ES-I3 (cell line): ENCODE data around the gene TRAF5.
"Not testable (repeated sequence)": the region's sequence is repeated elsewhere in the genome, so short reads cannot be mapped to it uniquely, and the experiment has no call there.

Source experiments
- H3K36me3 ChIP-seq: 2 replicates; pipeline ENCODE4 v1.6.1; 2013; ENCODE audit warnings: mild to moderate bottlenecking, low read length, control low read depth, moderate library complexity; ENCODE audit not compliant: insufficient read depth
- H3K4me1 ChIP-seq: 2 replicates; pipeline ENCODE4 v1.6.1; 2013; ENCODE audit warnings: mild to moderate bottlenecking, control low read depth, low read length; ENCODE audit not compliant: insufficient read depth
- H3K9ac ChIP-seq: 2 replicates; pipeline ENCODE4 v1.6.1; 2013; ENCODE audit warnings: low read depth, mild to moderate bottlenecking, low read length, moderate library complexity
- H3K9me3 ChIP-seq: 2 replicates; pipeline ENCODE4 v1.6.1; 2013; ENCODE audit warnings: mild to moderate bottlenecking, low read length, moderate library complexity; ENCODE audit not compliant: control insufficient read depth, insufficient read depth

TRAF5 gene

DNA sequence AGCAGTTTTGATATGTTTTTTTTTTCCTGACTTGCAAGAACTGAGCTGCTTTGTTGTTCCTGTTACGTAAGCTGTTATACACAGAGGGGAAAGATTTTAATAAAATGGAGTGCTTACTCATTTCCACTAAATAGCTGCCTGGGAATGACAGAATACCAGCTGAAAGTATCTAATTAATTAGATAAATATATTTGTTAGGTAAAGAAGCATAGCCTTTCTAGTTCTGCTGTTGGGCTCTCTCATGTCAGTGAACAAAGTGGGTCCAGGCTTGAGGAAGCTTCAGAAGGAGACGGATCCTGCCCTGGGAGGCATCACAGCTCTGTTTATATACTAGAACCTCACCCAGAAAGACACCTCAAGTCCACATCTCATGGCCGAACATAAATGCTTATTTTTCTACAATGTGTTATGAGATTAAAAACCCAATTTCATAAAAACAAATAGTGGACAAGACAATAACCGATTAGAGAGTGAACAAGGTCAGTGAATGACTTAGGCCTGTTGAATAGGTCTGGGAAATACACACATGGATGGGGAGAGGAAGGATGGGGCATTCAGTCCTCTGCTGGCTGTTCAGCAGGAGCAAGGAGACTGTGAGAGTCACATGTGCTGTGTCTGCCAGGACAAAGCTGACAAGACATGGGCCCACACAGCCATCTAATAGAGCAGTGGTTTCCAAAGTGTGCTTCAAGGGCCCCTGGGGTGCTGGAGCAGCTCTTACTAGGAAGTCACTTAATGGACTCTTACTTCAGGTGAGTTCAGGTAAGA is 20.6 kb downstream of the TRAF5 start:
- no peak overlapping the region for H3K9ac ChIP-seq

DNA sequence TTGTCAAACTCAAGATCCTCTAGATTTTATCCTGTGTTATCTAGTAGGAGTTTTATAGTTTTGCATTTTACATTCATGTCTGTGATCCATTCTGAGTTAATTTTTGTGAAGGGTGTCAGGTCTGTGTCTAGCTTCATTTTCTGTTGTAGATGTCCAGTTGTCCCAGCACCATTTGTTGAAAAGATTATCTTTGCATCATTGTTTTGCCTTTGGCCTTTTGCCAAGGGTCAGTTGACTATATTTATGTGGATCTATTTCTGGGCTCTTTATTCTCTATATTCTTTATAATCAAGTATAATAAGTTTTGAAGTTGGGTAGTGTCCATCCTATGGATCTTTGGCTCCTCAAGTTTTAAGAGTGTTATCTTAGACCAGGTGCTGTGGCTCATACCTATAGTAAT is 21.9 kb downstream of the TRAF5 start:
- Histone ChIP-seq H3K36me3 (no peaks in the 10 kb centered on the region), H3K9ac (no peak overlapping the region), H3K4me1 (peaks cover 9% of the 10 kb centered on the region), H3K9me3 (peaks cover 5% of the 10 kb centered on the region; the same call in 1 of the 2 replicates)

More for the DNA sequence above, 20.6 kb downstream of the TRAF5 start:
- H3K9me3 ChIP-seq: peaks cover 5% of the 10 kb centered on the region; the same call in 1 of the 2 replicates
- no peaks in the 10 kb centered on the region for H3K36me3 ChIP-seq
- H3K4me1 ChIP-seq: peaks cover 9% of the 10 kb centered on the region

GRCh38 chr1:211349741-211350140 is 23.1 kb downstream of the TRAF5 start:
- H3K9me3 ChIP-seq: peaks cover 5% of the 10 kb centered on the region; the same call in 1 of the 2 replicates
- no peaks in the 10 kb centered on the region for H3K36me3 ChIP-seq
- H3K4me1 ChIP-seq: peaks cover 9% of the 10 kb centered on the region
- no peak overlapping the region for H3K9ac ChIP-seq

DNA sequence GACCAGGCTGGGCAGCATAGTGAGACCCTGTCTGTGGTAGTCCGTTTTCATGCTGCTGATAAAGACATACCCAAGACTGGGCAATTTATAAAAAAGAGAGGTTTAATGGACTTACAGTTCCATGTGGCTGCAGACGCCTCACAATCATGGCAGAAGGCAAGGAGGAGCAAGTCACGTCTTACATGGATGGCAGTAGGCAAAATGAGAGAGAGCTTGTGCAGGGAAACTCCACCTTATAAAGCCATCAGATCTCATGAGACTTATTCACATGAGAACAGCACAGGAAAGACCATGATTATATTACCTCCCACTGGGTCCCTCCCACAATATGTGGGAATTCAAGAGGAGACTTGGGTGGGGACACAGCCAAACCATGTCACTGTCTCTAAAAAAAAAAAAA is 25.4 kb downstream of the TRAF5 start:
- H3K9me3 ChIP-seq, H3K9ac ChIP-seq, H3K4me1 ChIP-seq, H3K36me3 ChIP-seq: not testable (repeated sequence)

DNA sequence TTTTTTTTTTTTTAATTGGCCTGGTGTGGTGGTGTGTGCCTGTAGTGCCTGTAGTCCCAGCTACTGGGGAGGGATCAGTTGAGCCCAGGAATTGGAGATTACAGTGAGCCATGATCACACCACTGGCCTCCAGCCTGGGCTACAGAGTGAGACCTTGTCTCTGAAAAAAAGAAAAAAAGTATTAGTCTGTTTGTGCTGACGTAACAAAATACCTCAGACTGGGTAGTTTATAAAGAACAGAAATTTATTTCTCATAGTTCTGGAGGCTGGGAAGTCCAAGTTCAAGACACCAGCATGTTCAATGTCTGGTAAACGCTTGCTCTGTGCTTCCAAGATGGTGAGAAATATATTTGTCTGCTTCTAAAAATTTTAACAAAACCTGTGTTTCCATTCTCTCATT is 25.8 kb downstream of the TRAF5 start:
- Histone ChIP-seq H3K9me3 (peaks cover 5% of the 10 kb centered on the region; the same call in 1 of the 2 replicates), H3K9ac (no peak overlapping the region), H3K36me3 (0 out of 2 replicates have a peak, but pooled peaks cover 3% of the 10 kb centered on the region), H3K4me1 (no peaks in the 10 kb centered on the region)

GRCh38 chr1:211352985-211353515 is 26.4 kb downstream of the TRAF5 start:
- Histone ChIP-seq H3K36me3 (0 out of 2 replicates have a peak, but pooled peaks cover 3% of the 10 kb centered on the region), H3K9ac (no peak overlapping the region), H3K9me3 (peaks cover 5% of the 10 kb centered on the region; the same call in 1 of the 2 replicates), H3K4me1 (no peaks in the 10 kb centered on the region)

DNA sequence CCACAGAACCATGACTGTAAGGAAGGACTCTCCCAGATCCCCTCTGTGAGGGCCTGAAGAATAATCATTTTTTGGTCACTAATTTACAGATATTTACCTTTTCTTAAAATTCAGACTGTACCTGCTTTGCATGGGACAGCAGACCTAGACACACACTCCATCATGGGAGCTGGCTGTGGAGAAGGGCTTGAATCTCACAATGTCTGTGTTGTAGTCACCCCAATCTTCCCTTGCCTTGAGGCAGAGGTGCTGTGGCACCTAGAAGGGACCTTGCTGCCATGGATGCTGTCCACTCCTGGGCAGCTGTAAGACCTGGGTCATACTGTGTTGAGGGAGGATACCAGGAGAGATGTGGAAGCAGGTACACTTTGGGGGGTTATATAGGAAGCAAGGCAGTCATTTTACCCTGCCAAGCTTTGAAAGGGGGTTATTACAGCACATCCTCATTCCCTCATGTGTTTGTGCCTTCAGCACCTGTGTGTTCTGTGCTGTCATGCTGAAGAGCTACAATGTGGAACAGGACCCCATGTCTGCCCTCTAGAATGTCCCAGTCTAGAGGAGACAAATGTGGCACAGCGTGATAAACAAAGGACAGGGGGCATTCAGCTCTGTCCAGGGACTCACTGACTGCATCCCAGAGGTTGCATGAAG is 27.1 kb downstream of the TRAF5 start:
- H3K9me3 ChIP-seq: peaks cover 5% of the 10 kb centered on the region; the same call in 1 of the 2 replicates
- no peak overlapping the region for H3K9ac ChIP-seq
- no peaks in the 10 kb centered on the region for H3K4me1 ChIP-seq
- 0 out of 2 replicates have a peak, but pooled peaks cover 3% of the 10 kb centered on the region for H3K36me3 ChIP-seq

- peaks cover 3% of the 10 kb centered on the region; the same call in 1 of the 2 replicates for H3K36me3 ChIP-seq
These were observed 29.2 kb downstream of the TRAF5 start for GRCh38 chr1:211355873-211356272.

GRCh38 chr1:211356723-211357407 is 30.2 kb downstream of the TRAF5 start:
- Histone ChIP-seq H3K9me3 (peaks cover 1% of the 10 kb centered on the region; the same call in 1 of the 2 replicates), H3K4me1 (no peaks in the 10 kb centered on the region), H3K9ac (no peak overlapping the region), H3K36me3 (peaks cover 3% of the 10 kb centered on the region; the same call in 1 of the 2 replicates)

More at GRCh38 chr1:211355873-211356272, 29.2 kb downstream of the TRAF5 start:
- peaks cover 5% of the 10 kb centered on the region; the same call in 1 of the 2 replicates for H3K9me3 ChIP-seq
- H3K4me1 ChIP-seq: no peaks in the 10 kb centered on the region
- H3K9ac ChIP-seq: no peak overlapping the region

GRCh38 chr1:211358685-211359084 is 32.1 kb downstream of the TRAF5 start:
- no peaks in the 10 kb centered on the region for H3K9me3 ChIP-seq
- H3K4me1 ChIP-seq: no peaks in the 10 kb centered on the region
- H3K9ac ChIP-seq: no peak overlapping the region
- peaks cover 3% of the 10 kb centered on the region; the same call in 1 of the 2 replicates for H3K36me3 ChIP-seq

DNA sequence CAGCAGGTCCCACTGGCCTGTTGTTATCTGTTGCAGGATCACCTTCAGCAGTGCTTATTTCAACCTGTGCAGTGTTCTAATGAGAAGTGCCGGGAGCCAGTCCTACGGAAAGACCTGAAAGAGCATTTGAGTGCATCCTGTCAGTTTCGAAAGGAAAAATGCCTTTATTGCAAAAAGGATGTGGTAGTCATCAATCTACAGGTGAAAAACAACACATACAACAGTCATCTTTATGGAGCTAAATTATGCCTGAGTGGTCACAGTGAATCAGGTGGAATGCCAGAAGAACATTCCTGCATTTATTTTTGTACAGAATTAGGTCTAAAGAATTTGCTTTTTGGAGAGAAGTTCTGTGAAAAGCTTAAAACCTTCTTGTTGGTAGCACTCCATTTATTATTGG is 33.2 kb downstream of the TRAF5 start:
- no peak overlapping the region for H3K9ac ChIP-seq
- no peaks in the 10 kb centered on the region for H3K4me1 ChIP-seq
- peaks cover 3% of the 10 kb centered on the region; the same call in 1 of the 2 replicates for H3K36me3 ChIP-seq
- no peaks in the 10 kb centered on the region for H3K9me3 ChIP-seq

DNA sequence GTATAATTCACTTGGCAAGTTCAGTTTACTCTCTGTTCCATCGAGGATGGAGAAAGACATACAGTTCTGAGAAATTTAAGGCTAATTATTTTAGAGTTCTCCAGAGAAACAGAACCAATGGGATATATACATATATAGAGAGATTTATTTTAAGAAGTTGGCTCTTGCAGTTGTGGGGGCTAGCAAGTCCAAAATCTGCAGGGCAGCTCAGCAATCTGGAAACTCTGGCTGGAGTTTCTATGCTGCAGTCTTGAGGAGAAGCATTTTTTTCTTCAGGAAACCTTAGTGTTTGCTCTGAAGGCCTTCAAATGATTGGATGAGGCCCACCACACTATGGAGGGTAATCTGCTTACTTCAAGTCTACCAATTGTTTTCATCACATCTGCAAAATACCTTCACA is 34.6 kb downstream of the TRAF5 start:
- H3K9ac ChIP-seq: no peak overlapping the region
- no peaks in the 10 kb centered on the region for H3K4me1 ChIP-seq
- no peaks in the 10 kb centered on the region for H3K9me3 ChIP-seq
- peaks cover 3% of the 10 kb centered on the region; the same call in 1 of the 2 replicates for H3K36me3 ChIP-seq

GRCh38 chr1:211369640-211370039 is 43.0 kb downstream of the TRAF5 start:
- Histone ChIP-seq H3K9ac (no peak overlapping the region), H3K36me3 (no peaks in the 10 kb centered on the region; the same call in 1 of the 2 replicates), H3K4me1 (no peaks in the 10 kb centered on the region), H3K9me3 (no peaks in the 10 kb centered on the region)

DNA sequence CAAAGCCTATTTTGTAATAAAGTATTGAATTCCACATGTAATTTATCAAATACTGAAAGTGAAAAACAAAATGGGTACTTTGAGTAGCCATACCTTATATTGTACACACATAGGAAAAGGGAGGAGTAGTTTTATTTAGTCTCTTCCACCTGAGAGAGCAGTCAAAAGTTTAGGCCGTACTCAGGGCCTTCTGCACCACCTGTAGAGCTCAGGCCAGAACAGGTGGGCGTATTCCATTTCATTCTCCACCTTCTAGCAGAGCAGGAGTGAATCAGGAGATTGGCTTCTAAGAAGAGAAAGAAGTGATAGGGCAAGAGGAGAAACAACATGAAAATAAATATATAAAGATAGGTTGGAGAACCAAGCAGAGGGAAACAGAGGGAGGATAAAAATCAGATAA is 44.0 kb downstream of the TRAF5 start:
- Histone ChIP-seq H3K4me1 (peaks cover 3% of the 10 kb centered on the region; the same call in 1 of the 2 replicates), H3K9me3 (no peaks in the 10 kb centered on the region), H3K36me3 (no peaks in the 10 kb centered on the region; the same call in 1 of the 2 replicates), H3K9ac (no peak overlapping the region)
